IPS-20b (cell line): ENCODE data around the gene CA11.

Source experiments
- H3K27ac ChIP-seq: one replicate; pipeline ENCODE4 v1.5.1; 2013; ENCODE audit warnings: low read length
- H3K27me3 ChIP-seq: 2 replicates; pipeline ENCODE4 v1.6.1; 2013; ENCODE audit warnings: mild to moderate bottlenecking, low read length, inconsistent platforms; ENCODE audit not compliant: insufficient read depth
- H3K36me3 ChIP-seq: 2 replicates; pipeline ENCODE4 v1.6.1; 2013; ENCODE audit warnings: low read depth, mild to moderate bottlenecking, inconsistent platforms, low read length, moderate library complexity; ENCODE audit not compliant: insufficient read depth
- H3K4me1 ChIP-seq: 2 replicates; pipeline ENCODE4 v1.6.1; 2013; ENCODE audit warnings: mild to moderate bottlenecking, control low read depth, inconsistent platforms, low read length, moderate library complexity; ENCODE audit not compliant: insufficient read depth
- H3K4me3 ChIP-seq: 2 replicates; pipeline ENCODE4 v1.5.1; 2013; ENCODE audit warnings: mild to moderate bottlenecking, low read length, inconsistent platforms
- H3K9ac ChIP-seq: 2 replicates; pipeline ENCODE4 v1.6.1; 2013; ENCODE audit warnings: low read depth, mild to moderate bottlenecking, inconsistent platforms, low read length, moderate library complexity
- H3K9me3 ChIP-seq: 2 replicates; pipeline ENCODE4 v1.6.1; 2013; ENCODE audit warnings: mild to moderate bottlenecking, low read depth, low read length, inconsistent platforms; ENCODE audit not compliant: insufficient read depth

CA11 gene

DNA sequence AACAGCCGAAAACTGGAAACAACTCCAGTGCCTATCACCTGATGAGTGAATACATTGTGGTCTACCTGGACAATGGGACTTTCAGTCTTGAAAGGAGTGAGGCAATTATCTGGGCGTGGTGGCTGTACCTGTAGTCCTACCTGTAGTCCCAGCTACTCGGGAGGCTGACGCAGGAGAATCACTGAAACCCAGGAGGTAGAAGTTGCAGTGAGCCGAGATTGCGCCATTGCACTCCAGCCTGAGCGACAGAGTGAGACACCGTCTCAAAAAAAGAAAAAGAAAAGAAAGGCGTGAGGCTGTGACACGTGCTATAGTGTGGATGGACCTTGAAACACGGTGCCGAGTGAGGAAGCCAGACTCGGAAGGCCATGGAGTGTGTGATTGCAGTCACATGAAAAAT lies 30.9 kb upstream of the CA11 start:
- H3K4me3 ChIP-seq: no peak overlapping the region
- peaks cover 14% of the 10 kb centered on the region; the same call in 1 of the 2 replicates for H3K4me1 ChIP-seq
- H3K36me3 ChIP-seq: no peaks in the 10 kb centered on the region
- peaks cover 19% of the 10 kb centered on the region for H3K27me3 ChIP-seq
- H3K9me3 ChIP-seq: no peaks in the 10 kb centered on the region
- no peak overlapping the region for H3K9ac ChIP-seq
- H3K27ac ChIP-seq: no peak overlapping the region

DNA sequence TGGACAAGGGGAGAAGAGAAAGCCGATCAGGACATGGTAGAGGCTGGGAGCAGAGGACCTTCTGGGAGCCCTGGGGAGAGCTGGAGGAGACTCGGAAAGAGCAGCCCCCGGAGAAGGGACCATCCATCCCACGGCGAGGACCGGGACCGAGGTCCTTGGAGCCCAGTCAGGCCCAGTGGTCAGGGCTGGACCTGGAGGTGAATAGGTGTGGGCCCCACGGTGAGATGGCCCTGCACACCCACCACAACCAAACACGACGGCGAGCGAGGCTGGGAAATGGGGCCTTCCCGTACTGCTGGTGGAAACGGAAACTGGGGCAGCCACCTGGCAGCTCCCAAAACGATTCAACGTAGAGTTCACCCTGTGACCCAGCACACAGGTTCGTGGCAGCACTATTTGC lies 30.5 kb upstream of the CA11 start:
- H3K4me3 ChIP-seq: no peak overlapping the region
- peaks cover 19% of the 10 kb centered on the region for H3K27me3 ChIP-seq
- H3K9me3 ChIP-seq: no peaks in the 10 kb centered on the region
- no peaks in the 10 kb centered on the region for H3K36me3 ChIP-seq
- H3K27ac ChIP-seq: no peak overlapping the region
- H3K9ac ChIP-seq: no peak overlapping the region
- H3K4me1 ChIP-seq: peaks cover 14% of the 10 kb centered on the region; the same call in 1 of the 2 replicates

DNA sequence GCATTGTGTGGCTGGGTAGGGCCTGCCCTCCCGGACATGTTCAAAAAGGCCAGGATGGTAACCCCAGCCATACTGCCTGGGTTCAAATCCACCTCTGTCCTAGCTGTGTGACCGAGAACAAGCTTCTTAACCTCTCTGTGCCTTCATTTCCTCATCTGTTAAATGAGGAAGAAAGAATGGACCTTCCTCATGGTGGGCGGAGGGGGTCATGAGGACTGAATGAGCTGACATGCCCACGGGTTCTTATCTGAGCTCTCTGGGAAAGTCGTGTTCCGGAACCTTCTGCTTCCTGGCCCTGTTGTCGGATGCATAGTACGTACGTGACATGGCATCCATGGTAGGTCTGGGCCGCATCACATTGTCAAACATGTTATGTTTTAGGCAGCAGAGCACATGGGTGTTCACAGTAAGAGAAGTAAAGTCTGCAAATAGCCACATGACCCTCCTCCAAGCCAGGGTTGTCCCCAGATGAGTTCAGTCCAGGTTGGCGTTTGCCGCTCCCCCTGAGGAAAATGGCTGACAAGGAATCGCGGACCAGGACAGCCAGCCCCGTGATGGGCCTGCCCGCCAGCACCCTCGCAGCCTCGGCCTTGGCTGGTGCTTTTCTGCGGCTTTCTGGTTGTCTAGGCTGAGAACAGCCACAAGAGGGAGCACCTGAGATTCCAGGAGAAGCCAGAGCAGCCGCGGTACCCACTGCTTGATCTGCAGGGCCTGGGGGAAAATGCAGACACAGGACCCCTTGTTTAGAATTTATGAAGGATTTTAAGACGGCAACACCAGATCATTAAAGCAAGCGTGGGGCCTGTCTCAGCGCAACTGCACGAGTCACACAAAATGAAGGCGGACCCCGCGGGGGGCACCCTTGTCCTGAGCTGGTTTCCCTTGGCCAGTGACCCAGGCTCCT lies 29.2 kb upstream of the CA11 start:
- Histone ChIP-seq H3K9me3 (no peaks in the 10 kb centered on the region), H3K9ac (peak overlapping the region; percentile 15; the same call in 1 of the 2 replicates), H3K4me1 (peaks cover 14% of the 10 kb centered on the region; the same call in 1 of the 2 replicates), H3K36me3 (no peaks in the 10 kb centered on the region), H3K4me3 (no peak overlapping the region), H3K27me3 (peaks cover 19% of the 10 kb centered on the region), H3K27ac (no peak overlapping the region)

DNA sequence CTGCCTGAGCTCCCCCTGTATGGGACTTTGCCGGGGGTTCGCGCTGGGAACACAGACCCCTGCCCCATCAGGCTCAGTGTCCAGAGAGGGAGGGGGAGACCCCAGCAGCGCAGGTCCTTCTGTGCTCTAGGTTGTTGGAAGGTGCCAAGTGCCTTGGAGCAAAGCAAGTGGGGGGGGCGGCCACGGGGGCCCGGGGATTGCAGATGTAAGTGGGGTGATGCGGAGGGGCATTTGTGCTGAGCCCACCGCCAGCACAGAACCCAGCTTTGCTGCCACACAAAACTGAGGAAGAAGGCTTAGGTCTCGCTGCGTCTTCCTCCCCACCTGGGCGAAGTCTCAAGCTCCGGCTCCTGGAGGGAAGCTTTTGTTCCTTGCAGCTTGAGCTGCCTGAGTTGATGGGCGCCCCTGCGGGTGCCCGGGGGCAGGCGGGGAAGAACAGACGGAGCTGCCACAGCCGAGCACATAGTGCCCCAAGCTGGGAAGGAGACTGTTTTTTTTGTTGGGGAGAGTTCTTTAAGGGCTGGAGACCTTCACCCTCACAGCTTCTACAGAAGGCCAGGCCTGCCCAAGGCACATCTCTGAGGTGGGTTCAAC lies 28.3 kb upstream of the CA11 start:
- no peak overlapping the region for H3K9ac ChIP-seq
- peaks cover 19% of the 10 kb centered on the region for H3K27me3 ChIP-seq
- peaks cover 14% of the 10 kb centered on the region; the same call in 1 of the 2 replicates for H3K4me1 ChIP-seq
- no peak overlapping the region for H3K4me3 ChIP-seq
- H3K27ac ChIP-seq: no peak overlapping the region
- H3K36me3 ChIP-seq: no peaks in the 10 kb centered on the region
- H3K9me3 ChIP-seq: no peaks in the 10 kb centered on the region

DNA sequence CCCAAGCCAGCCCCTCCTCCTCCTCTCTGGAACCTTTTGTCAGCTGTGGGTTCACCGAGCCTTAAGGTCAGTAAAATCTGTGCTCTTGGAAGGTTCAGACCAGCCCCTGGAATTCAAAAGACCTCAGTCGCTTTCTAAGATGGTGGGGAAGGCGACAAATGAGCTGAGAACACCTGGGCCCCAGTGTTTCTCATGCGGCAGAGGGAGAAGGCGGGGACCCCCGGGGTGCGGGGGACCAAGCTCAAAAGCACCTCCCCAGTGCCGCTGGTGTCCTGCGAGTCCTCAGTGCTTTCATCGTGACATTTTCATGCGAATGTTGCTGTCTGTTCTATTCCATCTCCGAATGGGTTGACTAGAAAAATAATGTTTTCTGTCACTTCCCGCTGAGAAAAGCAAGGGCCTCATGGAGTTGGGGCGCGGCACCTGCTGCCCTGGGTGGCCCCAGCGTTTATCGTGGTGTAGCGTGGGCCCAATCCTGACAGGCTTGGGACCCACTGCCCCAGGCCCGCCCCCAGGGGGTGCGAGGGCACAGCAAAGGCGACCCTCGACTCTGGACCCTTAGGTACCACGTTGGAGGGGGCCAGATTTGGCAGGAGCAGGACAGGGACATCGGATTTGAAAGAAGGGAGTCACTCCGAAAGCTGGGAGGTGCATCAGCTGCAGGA lies 27.6 kb upstream of the CA11 start:
- Histone ChIP-seq H3K9me3 (no peaks in the 10 kb centered on the region), H3K27ac (no peak overlapping the region), H3K4me3 (no peak overlapping the region), H3K9ac (no peak overlapping the region), H3K4me1 (peaks cover 14% of the 10 kb centered on the region; the same call in 1 of the 2 replicates), H3K36me3 (no peaks in the 10 kb centered on the region), H3K27me3 (peaks cover 19% of the 10 kb centered on the region)

DNA sequence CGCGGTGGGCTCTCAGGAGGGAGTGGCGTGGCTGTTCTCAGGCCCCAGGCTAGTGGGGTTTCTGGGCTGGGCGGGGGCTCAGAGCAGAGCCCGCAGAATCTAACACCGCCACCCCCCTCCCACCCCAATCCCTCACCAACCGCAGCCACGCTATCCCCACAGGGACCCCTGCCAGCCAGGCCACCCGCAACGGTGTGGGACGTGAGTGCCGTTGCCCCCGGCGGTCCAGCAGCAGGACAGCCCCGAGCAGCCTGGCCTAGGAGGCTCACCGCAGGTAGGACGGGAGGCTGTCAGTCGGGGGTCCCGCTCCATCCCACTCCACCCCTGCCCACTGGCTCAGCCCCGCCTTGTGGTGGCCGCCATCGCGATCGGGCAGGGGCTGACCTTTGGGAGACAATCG lies 27.0 kb upstream of the CA11 start, which contains the start of gene NTN5:
TSS of gene NTN5 (minus strand) at position 24 of the 400 bp plus-strand sequence. CDS start 2,031 bp downstream, outside the sequence.
- Histone ChIP-seq H3K4me3 (no peak within 1 kb of the TSS), H3K36me3 (no peaks in the 10 kb centered on the region), H3K27me3 (peaks cover 19% of the 10 kb centered on the region), H3K27ac (no peak within 1 kb of the TSS), H3K9me3 (no peaks in the 10 kb centered on the region), H3K4me1 (peaks cover 14% of the 10 kb centered on the region; the same call in 1 of the 2 replicates), H3K9ac (no peak within 1 kb of the TSS)

DNA sequence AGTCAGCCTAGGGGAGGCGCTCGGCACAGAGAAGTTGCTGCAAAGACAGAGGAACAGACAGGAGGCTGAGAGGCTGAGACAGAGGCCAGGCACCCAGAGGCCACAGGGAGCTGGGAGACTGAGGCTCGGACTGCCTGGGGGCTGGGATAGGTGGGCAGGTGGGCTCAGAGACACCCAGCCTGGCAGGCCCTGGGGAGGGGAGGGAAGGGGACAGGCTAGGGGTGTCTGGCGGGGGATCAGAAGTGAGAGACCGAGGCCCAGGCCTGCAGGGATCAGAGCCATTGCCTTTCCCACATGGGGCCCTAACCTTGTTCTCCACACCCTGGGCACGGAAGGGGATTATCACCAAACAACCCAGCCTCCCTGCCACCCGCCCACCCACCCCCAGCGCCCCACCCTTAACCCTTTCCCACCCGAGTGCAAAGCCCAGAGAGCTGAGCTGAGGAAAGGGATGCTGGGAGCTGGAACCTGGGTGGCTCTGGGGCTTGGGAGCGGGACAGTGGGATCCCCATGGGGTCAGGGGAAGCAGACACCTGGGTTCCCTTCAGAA lies 25.5 kb upstream of the CA11 start:
- Histone ChIP-seq H3K27ac (no peak overlapping the region), H3K9ac (no peak overlapping the region), H3K27me3 (peaks cover 19% of the 10 kb centered on the region), H3K4me1 (peaks cover 14% of the 10 kb centered on the region; the same call in 1 of the 2 replicates), H3K9me3 (no peaks in the 10 kb centered on the region), H3K36me3 (no peaks in the 10 kb centered on the region), H3K4me3 (no peak overlapping the region)

DNA sequence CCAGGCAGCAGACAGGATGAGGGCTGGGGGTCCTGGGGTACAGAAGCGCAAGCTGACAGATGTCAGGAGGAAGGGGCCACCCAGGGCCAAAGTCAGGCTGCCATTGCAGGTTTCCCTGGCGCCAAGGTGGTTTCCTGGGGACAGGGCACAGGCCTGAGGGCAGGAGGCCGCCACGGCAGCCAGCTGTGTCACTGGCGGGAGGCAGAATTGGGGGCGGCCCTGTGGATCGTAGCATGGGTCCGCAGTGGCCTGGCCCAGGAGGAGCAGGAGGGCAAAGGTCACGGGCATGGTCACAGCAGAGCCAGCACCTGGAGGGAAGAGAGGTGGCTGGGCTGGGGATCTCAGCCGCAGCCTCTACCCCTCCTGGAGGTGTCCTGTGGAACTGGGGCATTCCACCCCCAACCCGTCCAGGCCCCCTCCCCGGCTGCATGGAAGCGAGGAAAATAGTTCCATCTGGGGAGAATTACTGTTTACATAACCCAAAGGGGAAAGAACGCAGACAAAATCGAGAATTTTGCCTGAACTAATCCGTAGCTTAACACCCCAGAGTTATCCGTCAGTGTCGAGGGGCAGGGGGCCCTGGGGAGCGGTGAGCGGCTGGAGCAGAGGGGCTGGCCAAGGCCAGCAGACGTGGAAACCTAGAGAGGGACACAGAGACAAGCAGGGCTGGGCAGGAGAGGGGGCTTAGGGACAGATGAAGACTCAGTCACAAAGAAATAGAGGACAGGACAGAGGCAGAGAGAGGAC lies 24.9 kb upstream of the CA11 start:
- no peaks in the 10 kb centered on the region for H3K9me3 ChIP-seq
- H3K9ac ChIP-seq: no peak overlapping the region
- H3K27ac ChIP-seq: no peak overlapping the region
- peaks cover 19% of the 10 kb centered on the region for H3K27me3 ChIP-seq
- H3K4me1 ChIP-seq: peaks cover 14% of the 10 kb centered on the region; the same call in 1 of the 2 replicates
- no peak overlapping the region for H3K4me3 ChIP-seq
- no peaks in the 10 kb centered on the region for H3K36me3 ChIP-seq

DNA sequence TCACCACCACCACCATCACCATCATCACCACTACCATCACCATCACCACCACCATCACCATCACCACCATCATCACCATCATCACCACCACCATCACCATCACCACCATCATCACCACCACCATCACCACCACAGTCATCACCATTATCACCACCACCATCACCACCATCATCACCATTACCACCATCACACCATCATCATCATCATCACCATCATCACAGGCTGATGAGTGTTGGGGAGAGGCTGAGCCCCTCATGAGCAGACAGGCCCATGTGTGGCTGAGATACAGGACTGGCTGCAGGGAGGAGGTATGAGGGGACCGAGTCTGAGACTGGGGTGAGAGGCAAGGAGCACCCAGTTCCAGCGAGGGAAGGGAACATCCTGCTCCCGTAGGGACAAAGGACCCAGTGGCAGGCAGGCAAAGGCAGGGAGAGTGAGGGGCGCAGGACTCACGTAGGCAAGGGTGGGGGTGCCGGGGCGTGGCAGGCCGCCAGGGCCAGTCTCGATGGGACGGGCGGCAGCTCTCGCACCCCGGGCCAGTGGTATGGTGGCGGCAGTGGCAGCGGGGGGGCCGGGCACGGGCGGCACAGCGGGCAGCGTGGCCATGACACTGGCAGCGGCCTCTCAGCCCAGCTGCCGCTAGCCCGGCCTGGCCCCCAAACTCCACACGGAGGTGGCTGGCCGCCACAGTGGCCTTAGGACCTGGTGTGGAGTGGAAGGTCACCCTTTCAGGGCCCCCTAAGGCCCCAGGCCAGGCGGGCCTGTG lies 24.1 kb upstream of the CA11 start:
- Histone ChIP-seq H3K4me3 (no peak overlapping the region), H3K9ac (no peak overlapping the region), H3K27me3 (peaks cover 18% of the 10 kb centered on the region), H3K9me3 (no peaks in the 10 kb centered on the region), H3K36me3 (no peaks in the 10 kb centered on the region), H3K4me1 (peaks cover 14% of the 10 kb centered on the region; the same call in 1 of the 2 replicates), H3K27ac (no peak overlapping the region)

DNA sequence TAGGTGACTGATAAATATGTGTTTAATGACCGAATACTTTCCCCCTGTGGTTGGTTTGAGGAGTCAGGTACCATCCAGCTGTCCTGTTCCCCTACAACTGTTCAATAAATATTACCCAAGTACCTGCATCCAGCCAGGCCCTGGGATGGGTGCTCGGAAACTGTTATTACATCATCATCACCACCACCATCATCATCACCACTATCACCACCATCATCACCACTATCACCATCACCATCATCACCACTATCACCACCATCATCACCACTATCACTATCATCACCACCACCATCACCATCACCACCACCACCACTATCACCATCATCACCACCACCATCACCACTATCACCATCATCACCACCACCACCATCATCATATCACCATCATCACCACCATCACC lies 22.8 kb upstream of the CA11 start:
- Histone ChIP-seq H3K27ac (no peak overlapping the region), H3K9ac (no peak overlapping the region), H3K36me3 (no peaks in the 10 kb centered on the region), H3K27me3 (peaks cover 6% of the 10 kb centered on the region; the same call in 1 of the 2 replicates), H3K9me3 (no peaks in the 10 kb centered on the region), H3K4me1 (peaks cover 6% of the 10 kb centered on the region; the same call in 1 of the 2 replicates), H3K4me3 (no peak overlapping the region)
